ENCODE results near the gene UBR4. TPM values are rescaled to one million over a fixed set of nuclear protein-coding genes. Genes with fewer than 3 reads are reported as not detected.

UBR4 gene
- polyA plus RNA-seq, 3 donors = 44.3 to 93.8 (median 49.4) TPM

DNA sequence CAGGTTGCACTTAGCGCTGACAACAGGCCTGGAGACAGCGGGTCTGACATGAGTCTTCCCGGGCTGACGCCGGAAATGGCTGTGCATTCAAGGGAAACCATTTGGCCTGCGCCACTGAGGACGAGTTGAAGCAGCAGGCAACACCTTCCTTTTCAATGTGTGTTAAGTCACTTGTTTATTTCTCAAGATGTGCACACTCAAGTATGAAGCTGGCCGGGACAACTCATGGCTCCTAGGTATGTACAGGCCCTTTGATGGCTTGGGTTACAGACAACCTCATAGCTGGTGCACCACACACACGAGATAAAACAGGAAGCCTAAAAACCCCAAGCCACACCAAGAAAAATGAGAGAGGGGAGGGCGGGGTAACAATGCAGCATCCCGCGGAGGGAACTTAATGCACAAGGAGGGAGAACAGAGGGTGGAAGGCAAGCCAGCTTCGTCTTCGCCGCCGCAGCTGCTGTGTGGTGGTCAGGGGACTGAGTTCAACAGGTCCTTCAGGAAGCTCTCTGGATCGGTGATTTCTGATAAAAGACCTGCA is 135.6 kb downstream of the UBR4 start:
- no peaks in the 10 kb centered on the region for H3K27me3 ChIP-seq (ENCODE audit: control insufficient read depth in 2 of 2, insufficient read depth in 2 of 2, low read length in 2 of 2)
- H2AFZ ChIP-seq (ENCODE audit: insufficient read depth, low read depth, low read length, poor library complexity, severe bottlenecking) = no peak overlapping the region
- no peak overlapping the region for H3K27ac ChIP-seq (ENCODE audit: low read depth in 1 of 2, low read length in 2 of 2)
- Mint-ChIP-seq H3K9me3 (no peaks in the 10 kb centered on the region), H3K27ac (peak overlapping the region in 3 of 7 donors; percentile 16 to 85 (median 34)), H3K27me3 (ENCODE audit: low read depth in 3 of 3) (peaks cover 0 to 7% (median 6%) of the 10 kb centered on the region in 3 donors), H3K36me3 (peaks cover 60 to 70% of the 10 kb centered on the region in 2 donors), H3K4me3 (no peak overlapping the region), H3K4me1 (peaks cover 9% of the 10 kb centered on the region)
- TF ChIP-seq, protein P1, sequence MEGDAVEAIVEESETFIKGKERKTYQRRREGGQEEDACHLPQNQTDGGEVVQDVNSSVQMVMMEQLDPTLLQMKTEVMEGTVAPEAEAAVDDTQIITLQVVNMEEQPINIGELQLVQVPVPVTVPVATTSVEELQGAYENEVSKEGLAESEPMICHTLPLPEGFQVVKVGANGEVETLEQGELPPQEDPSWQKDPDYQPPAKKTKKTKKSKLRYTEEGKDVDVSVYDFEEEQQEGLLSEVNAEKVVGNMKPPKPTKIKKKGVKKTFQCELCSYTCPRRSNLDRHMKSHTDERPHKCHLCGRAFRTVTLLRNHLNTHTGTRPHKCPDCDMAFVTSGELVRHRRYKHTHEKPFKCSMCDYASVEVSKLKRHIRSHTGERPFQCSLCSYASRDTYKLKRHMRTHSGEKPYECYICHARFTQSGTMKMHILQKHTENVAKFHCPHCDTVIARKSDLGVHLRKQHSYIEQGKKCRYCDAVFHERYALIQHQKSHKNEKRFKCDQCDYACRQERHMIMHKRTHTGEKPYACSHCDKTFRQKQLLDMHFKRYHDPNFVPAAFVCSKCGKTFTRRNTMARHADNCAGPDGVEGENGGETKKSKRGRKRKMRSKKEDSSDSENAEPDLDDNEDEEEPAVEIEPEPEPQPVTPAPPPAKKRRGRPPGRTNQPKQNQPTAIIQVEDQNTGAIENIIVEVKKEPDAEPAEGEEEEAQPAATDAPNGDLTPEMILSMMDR (IDR thresholded peaks at IDR 0.05) = no peak
- H3K4me1 ChIP-seq (ENCODE audit: control insufficient read depth in 1 of 2, insufficient read depth in 2 of 2, low read length in 2 of 2) = peaks cover 5 to 6% of the 10 kb centered on the region in 2 donors
- intact Hi-C loops (cut with micrococcal nuclease) = no loop called here
- no peak overlapping the region for H3K9ac ChIP-seq (ENCODE audit: insufficient read depth, low read length, poor library complexity, severe bottlenecking)
- no peak overlapping the region for H3K4me2 ChIP-seq (replicated peaks; ENCODE audit: extremely low read depth, low read length, poor library complexity, severe bottlenecking)
- no peaks in the 10 kb centered on the region for H4K20me1 ChIP-seq (ENCODE audit: insufficient read depth, low read length)
- 88% methylated on average over 14 of the region's 17 CpGs for WGBS (ENCODE audit: insufficient coverage)
- DNase-seq = no peak
- no peaks in the 10 kb centered on the region for H3K9me3 ChIP-seq (replicated peaks in 1 of 2; ENCODE audit: control insufficient read depth in 1 of 2, insufficient read depth in 1 of 2, low read length in 2 of 2)
- peaks cover 22% of the 10 kb centered on the region for H3K79me2 ChIP-seq (ENCODE audit: insufficient read depth, low read length)
- H3K36me3 ChIP-seq (replicated peaks in 1 of 2; ENCODE audit: control insufficient read depth in 1 of 2, insufficient read depth in 2 of 2, low read length in 2 of 2) = peaks cover 60 to 71% of the 10 kb centered on the region in 2 donors
- H3K4me3 ChIP-seq (replicated peaks in 1 of 3; ENCODE audit: low read depth in 2 of 3, low read length in 3 of 3) = no peak overlapping the region

- no peaks in the 10 kb centered on the region for H3K9me3 ChIP-seq (replicated peaks in 1 of 2; ENCODE audit: control insufficient read depth in 1 of 2, insufficient read depth in 1 of 2, low read length in 2 of 2)
- no peak overlapping the region for H2AFZ ChIP-seq (ENCODE audit: insufficient read depth, low read depth, low read length, poor library complexity, severe bottlenecking)
- peaks cover 53 to 63% of the 10 kb centered on the region in 2 donors for H3K36me3 ChIP-seq (replicated peaks in 1 of 2; ENCODE audit: control insufficient read depth in 1 of 2, insufficient read depth in 2 of 2, low read length in 2 of 2)
- no peak for DNase-seq
- TF ChIP-seq, protein P1 (IDR thresholded peaks at IDR 0.05) = no peak
- Mint-ChIP-seq H3K36me3 (peaks cover 54 to 63% of the 10 kb centered on the region in 2 donors), H3K27ac (peak overlapping the region in 3 of 7 donors; percentile 15 to 57 (median 43)), H3K9me3 (no peaks in the 10 kb centered on the region), H3K27me3 (ENCODE audit: low read depth in 3 of 3) (peaks cover 0 to 7% (median 6%) of the 10 kb centered on the region in 3 donors), H3K4me1 (peaks cover 5% of the 10 kb centered on the region), H3K4me3 (no peak overlapping the region)
- no peaks in the 10 kb centered on the region for H3K27me3 ChIP-seq (ENCODE audit: control insufficient read depth in 2 of 2, insufficient read depth in 2 of 2, low read length in 2 of 2)
- no peaks in the 10 kb centered on the region for H4K20me1 ChIP-seq (ENCODE audit: insufficient read depth, low read length)
- intact Hi-C loops (cut with micrococcal nuclease) = no loop called here
- H3K9ac ChIP-seq (ENCODE audit: insufficient read depth, low read length, poor library complexity, severe bottlenecking) = no peak overlapping the region
- 94% methylated on average over 21 of the region's 23 CpGs for WGBS (ENCODE audit: insufficient coverage)
- peaks cover 13% of the 10 kb centered on the region for H3K79me2 ChIP-seq (ENCODE audit: insufficient read depth, low read length)
- H3K4me2 ChIP-seq (replicated peaks; ENCODE audit: extremely low read depth, low read length, poor library complexity, severe bottlenecking) = no peak overlapping the region
- no peaks in the 10 kb centered on the region for H3K4me1 ChIP-seq (ENCODE audit: control insufficient read depth in 1 of 2, insufficient read depth in 2 of 2, low read length in 2 of 2)
- no peak overlapping the region for H3K27ac ChIP-seq (ENCODE audit: low read depth in 1 of 2, low read length in 2 of 2)
- H3K4me3 ChIP-seq (replicated peaks in 1 of 3; ENCODE audit: low read depth in 2 of 3, low read length in 3 of 3) = no peak overlapping the region
Observed at GRCh38 chr1:19073311-19074186, 136.5 kb downstream of the UBR4 start.

Data from CD14-positive monocyte (primary cell).